ENCODE data around the gene CCDC194.

CCDC194 gene

DNA sequence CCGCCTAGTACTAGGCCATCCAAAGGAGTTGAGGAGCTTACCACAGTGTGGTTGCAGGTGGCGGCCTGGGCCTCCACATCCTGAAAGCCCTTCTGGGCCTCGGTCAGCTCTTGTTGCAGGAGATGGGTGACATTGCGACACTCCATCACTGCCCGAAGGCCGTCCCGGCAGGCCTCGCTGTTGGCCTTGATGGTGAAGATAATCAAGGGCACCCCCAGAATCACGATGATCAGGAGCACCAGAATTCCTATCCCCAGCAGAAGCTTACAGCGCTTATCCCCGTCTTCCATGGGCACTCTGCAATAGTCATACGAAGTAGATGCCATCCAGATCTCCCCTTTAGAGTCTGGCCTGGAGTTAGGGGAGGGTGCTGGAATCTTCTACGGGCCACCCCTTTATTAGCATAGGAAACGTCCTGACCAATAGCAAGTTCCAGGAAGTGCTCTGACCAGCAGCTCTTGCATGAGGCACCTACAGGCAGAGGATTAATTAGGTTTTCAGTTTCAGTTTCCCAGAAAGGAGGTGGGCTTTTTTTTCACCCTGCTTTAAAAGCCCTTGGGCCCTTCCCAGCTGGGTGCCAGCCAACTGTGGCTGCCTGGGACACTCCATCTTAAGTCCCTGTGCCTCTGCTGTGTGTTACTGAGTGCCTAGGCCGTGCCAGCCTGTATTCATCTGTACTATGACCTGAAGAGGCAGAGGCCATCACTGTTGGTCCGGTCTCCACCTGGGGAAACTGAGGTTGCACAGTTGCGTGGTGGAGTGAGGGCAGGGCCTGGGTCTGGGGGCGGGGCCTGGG, 11.5 kb upstream of the CCDC194 start, which contains the start of gene BST2:
TSS of gene BST2 (minus strand) at position 381 of the 796 bp plus-strand sequence. CDS start at position 326, 55 bp downstream.
- peak; percentile 91 for DNase-seq

DNA sequence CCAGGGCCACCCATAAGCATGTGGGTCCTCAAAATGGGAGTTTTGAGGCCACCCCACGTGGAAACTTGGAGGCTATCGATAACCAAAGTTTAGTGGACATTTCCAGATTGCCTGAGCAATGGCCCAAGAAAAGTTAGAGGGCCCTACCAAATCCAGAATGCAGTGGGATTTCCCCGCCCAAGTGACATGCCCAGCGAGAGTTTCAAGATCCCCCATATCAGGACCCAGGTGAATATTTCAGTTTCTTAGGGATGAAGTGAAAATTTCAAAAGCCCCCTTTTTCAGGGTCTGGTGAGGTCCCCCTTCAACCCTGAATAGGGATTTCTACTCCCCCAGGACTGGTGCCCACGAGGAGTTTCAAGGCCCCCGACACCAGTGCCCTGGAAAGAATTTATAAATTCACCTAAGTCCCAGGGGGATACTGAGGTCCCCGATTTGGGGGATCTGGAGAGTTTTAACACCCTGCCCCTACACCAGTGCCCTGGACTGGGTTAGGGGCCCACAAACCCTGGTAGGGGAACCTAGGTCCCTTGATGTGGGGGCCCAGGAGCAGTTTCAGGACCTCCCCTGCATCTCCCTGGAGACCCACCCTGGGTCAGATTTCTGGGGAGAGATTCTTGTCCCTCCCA, 10.7 kb upstream of the CCDC194 start:
- no peak for DNase-seq

DNA sequence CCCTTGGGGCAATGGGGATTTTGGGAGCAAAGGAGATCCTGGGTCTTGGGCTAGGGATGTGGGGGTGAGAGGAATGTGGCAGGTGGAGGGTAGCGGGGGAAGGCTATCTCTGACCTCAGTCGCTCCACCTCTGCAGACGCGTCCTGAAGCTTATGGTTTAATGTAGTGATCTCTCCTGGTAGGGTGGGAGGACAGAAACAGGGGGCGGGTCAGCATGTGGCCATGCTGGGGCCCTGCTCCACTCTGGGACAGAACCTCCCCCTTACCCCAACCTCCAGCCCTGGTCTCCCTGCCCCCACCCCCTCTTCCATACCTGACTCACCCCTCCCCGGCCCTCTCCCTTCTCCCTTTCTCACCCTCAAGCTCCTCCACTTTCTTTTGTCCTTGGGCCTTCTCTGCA, 10.0 kb upstream of the CCDC194 start:
- no peak for DNase-seq

DNA sequence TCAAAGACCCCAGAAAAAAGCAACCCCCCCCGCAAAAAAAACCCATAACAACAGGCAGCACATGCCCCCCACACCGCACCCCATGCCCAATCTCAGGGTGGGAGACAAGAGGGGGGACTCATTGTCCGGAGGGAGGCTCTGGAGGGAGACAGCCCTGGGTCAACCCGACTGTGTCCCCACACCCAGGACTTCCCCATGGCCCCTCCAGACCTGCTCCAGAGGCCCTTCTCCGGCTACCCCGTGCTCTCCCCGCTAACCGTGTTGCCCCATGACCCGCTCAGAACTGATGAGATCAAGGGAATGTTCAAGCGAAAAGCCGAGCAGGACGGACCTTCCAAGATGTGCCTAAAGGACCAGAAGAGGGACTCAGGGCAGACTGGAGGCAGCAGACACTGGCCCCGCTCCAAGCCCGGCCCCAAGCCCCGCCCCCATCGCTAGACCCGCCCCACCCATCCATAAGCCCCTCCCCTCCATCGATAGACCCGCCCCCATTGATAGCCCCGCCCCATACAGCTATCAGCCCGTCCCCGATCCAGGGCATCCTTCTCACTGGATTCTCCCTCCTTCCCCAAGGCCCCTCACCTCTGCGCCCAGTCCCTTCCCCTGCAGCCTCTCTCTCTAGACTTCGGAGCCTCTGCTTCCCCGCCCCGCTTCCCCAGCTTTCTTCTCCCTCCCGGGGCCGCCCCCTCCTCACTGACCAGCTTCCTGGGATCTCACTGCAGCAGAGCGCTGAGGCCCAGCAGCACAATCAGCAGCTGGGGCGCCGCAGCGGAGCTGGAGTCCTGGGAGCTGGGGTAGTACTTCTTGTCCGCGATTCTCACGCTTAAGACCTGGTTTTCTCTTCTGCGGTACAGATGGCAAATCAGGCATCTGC, 9.2 kb upstream of the CCDC194 start:
- DNase-seq = peak; percentile 59

DNA sequence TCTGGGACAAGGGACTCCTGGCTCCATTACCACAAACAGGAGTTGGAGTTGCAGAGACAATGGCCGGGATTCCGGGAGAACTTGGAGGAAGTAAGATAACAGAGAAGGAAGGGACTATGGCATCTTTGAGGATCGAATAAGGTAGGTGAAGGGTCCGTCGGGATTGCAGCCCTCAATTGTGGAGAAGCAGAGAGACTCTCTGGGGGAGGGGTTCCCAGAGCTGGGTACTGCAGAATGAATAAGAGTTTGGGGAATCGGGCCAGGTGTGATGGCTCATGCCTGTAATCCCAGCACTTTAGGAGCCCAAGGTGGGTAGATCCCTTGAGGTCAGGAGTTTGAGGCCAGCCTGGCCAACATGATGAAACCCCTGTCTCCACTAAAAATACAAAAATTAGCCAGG, 7.6 kb upstream of the CCDC194 start:
- DNase-seq = no peak

DNA sequence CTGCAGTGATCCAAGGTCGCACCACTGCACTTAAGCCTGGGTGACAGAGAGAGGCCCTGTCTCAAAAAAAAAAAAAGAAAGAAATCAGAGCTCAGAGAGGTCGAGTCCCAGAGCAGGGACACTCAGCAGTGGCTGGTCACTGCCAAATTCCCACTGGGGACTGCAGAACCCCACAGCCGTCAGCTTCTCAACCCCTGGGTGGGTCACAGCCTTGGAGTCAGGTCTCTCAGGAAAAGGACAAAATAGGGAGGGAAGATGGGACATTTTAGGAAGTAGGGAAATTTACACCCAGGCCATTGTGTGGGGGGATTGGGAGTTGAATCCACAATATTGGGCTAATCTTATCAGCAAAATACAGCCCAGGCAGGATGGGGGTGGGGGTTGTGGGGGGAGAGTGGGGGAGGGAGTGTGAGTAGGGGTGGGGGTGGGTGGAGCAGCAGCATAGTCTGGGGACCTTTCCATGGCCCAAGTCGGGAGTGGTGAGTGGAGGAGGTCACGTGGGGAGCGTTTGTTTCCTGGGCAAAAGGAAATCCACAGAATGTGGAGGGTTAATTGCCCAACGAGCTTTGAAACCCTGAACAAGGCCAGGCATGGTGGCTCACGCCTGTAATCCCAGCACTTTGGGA, 5.0 kb upstream of the CCDC194 start:
- peak; percentile 59 for DNase-seq

DNA sequence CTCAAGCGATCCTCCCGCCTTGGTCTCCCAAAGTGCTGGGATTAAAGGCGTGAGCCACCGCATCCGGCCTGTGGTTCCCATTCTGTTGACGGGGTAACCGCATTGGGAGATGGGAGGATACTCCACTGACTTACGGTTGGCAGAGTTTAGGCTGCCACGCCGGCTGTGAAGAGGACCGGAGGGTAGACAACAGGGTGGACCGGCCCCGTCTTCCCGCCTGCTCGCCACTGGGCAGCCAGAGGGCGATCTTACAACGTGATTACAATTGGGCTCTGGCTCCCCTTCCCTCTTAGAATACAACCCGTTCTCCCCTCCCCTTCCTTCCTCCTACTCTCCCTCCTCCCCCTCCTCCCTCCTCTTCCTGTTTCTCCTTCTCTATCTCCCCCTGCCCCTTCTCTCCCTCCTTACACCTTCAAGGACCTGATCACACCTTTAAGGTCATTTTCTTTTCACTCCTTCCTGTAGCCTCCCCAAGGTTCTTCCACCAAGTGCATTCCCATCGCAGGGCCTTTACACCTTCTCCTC, 957 bp upstream of the CCDC194 start:
- DNase-seq = peak; percentile 90

DNA sequence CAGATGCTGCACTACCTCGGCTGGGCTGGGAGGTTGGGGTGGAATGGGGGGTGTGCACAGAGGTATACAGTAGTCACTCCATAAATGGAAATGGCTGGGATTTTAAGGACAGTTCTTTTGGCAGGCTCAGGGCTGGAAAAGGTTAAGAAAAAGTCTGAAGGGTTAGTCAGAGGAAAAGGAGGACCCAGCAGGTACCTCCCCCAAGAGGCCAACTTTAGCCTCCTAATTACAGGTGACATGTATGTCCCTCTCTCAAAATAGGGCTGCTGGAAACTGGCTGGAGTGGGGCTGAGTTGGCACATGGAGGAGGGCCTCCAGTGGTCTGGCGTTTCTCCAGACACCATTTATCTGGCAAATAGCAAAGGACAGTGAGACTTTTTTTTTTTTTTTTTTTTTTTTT, 994 bp downstream of the CCDC194 start:
- peak; percentile 71 for DNase-seq

DNA sequence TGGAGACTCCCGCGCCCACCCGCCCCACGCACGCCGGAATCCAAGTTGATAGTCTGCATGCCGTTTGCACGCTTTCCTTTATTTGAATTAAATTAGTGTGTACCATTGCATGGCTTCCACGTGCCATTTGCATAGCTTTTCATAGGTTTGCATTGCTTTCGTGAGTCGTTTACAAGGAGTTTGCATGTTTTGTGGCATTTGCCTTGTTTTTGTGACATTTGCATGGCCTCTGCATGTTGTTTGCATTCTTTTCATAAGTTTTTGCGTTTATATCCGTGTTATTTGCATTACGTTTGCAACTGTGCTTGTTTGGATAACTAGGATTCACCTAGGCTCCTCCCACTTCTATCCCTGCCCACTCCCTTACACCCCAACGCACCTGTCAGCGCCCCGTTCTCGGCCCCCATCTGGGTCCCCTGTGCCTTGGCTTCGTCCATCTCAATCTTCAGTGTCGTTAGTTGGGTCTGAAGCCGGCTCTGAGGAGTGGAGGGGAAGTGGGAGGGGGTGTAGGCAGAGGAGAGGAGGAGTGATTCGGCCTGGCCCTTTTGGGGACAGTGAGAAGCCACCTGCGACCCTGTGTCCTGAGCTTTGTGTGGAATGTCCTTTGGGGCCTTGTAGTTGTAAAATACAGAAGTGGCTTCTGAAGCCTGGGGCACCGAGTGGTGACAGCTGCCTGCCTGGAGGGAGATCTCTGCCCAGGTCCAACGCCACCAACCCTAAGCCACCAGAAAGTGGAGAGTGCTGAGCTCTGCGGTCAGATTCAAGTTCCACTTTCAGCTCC, 2.4 kb downstream of the CCDC194 start:
- DNase-seq = peak; percentile 72

DNA sequence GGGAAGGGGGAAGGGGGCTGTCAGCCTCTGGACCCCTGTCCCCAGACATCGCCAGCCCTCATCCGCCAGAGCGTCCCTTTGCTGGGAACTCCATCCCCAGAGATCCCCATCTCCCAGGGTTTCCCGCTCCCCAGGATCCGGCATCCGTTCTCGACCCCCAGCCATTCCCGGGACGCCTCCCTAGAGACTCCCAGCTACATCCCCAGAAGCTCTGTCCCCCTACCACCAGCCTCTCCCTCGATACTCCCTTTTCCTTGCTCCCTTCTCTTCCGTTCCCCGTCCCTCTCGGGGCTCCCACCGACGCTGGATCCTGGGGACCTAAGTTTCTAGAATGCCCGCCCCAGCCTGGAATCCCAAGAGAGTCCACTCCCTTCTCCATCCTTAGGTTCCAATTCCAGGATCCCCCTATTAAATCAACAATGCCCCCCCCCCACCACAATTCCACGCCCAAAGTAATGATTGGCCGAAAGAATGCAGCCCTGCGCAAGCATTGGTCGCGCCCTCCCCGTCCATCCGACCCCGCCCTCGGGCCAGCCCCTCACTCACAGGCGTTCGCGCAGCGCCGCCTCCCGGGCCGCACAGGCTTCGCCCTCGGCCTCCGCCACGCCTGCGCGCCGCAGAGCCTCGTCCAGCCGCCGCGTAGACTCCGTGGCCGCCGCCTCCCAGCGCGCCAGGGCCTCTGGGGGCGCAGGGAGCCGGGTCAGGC, 3.2 kb downstream of the CCDC194 start:
- peak; percentile 97 for DNase-seq

DNA sequence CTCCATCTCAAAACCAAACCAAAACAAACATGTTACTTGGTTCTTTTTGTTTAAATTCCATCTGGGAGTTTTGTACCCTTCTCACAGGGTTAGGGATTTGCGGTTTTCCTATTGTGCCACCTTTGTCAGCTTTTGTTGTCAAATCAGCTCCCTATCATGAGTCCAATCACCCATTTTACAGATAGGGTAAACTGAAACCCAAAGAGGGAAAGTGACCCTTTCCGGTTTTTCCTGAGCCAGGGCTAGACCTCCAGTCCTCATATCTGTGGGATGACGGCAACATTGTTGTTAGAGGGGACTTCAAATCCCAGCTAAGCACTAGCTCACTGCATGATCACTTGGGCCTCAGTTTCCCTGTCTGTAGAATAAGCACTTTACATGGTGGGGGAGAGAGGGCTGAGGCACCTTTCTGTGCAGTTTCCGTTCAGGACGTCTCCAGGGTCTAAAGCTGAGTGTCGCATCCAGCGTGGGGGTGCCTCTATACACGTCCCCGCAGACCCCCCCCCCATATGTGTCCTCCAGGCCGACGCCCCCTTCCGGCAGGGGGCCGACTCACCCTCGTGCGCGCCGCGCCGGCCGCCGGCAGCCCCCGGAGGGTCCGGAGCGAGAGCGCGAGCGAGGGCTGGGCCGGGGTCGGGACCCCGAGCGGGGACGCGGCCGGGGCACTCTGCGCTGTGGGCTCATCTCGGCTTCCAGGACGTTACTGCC, 3.9 kb downstream of the CCDC194 start:
- no peak for DNase-seq

DNA sequence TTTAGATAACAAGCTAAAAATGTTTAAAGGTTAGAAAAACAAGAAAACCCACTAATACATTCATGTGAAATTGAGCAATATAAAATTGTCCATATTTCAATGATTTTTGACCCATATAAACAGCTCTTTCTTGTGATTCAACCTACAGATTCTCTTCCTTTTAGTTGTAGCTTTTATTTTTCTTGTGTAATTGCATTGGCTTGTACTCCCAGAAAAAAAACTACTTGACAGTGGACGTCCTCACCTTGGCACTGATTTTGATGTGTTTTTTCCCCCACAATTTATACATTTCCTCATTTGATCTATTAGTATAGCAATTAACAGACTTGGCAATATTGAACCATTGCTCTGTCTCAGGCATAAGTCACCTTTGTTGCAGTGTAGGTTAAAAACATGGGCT, 4.7 kb downstream of the CCDC194 start:
- no peak for DNase-seq

DNA sequence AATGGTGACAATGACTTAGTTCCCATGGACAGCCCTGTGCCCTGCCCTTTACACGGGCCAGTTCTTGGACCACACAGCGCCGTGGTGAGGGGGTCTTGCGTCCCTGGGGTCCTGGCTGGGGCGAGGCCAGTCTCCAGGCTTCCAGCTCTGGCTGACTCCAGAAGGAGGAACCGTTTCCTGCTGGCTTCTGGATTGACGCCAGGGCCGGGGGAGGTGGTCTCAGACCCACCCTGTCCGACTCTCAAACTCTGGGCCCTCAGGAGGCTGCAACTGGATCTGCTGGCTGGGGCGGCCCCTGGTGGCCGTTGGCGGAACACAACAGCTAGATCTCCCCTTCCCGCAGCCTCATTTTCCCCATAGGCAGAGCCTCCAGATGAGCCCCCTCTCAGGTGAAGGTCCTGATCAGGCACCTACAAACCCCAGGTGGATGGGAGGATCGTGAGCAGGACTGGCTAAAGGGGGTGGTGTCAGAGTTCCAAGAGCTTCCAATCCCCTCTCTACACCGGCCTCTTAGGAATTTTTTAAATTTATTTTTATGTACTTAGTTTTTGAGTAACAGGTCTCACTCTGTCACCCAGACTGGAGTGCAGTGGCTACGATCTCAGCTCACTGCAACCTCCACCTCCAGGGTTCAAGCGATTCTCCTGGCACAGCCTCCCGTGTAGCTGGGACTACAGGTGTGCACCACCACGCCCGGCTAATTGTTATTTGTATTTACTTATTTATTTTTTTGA, 8.0 kb downstream of the CCDC194 start:
- peak; percentile 80 for DNase-seq

DNA sequence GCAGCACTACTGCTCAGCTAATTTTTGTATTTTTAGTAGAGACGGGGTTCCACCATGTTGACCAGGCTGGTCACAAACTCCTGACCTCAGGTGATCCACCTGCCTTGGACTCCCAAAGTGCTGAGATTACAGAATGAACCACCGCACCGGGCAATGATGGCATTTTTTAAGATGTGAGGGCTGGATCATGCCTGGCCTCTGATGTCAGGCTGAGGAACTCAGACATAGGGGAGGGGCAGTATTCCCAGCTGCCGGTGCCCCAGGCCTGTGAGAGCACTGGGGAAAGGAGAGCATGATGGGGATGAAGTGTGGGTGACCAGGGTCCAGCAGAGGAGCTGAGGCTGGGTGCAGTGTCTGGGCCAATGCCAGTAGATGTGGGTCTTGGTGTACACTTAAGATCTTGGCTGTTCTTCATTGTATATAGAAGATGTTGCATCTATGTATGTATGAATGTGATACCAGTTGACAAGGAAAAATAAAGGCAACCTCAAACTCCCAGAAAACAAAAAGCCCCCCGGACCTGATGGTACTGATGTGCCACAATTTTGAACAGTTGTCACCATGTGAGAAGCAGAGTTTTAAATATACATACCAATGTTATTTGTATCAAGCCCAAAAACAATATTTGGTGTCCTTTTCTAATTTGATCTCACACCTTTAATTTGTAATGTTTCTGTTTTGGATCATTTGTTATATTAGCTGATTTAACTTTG, 13.4 kb downstream of the CCDC194 start:
- DNase-seq = no peak

DNA sequence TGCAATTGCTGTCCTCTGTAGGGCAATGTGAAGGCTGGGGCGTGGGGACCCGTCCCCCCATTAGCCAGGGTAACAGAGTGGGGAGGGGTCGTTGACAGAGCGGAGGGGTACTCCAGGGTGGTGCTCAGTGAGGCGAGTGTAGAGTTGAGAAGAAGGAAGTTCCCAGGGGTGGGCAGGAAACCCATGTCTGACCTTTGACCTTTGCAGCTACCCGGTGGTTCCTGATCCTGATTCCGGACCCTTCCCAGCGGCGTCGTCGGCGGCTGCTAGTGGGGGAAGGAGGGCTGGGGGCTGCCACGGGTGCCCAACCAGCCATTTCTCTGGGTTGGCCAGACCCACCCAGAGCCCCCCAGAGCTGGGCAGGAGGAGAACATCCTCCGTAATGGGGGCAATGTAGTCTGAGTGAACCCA, 14.8 kb downstream of the CCDC194 start:
- DNase-seq = no peak

DNA sequence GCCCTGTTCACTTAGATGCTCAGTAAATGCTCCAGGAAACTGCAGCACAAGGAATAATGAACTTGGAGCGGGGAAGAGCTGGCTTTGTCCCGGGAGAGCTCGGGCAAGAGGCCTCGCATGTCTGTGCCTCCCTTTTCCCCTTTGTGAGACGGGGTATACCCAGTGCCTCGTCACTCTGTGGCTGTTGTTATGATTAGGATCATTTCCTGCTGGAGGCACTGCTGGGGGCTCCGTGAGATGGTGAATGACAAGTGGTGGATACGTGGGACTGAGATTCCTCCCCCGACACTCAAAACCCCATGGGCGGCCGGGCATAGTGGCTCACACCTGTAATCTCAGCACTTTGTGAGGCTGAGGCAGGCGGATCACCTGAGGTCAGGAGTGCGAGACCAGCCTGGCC, 15.7 kb downstream of the CCDC194 start:
- DNase-seq = peak; percentile 47

DNA sequence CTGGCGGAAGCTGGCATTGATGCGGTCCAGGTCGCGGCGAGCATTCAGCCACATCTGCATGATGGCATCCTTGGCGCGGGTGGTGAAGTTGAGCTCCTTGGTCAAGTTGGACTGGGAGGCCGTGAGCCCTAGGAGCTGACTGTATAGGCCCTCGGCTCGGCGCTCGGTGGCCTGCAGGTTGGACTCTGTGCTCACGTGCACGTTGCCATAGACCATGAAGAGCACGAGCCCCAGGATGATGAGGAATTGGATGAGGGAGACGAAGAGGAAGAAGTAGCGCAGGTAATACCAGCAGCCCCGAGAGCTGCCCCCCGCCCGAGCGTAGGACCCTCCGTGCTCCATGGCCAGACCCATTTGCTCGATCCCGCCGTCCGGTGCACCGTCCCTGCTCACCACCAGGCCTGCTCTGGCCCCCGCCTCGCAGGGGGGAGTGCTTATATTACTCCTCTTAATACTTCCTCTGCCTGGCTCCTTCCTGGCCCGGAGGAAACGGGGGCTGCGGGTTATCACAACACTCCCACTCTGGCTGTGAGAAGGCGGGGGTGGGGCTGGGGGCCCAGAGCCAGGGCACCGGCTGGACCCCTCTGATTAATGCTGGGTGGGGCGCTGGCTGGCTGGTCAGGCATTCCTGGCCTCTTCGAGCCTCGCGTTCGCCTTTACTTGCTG, 16.9 kb downstream of the CCDC194 start, which contains the start of gene PLVAP:
TSS of gene PLVAP (minus strand) at position 408 of the 666 bp plus-strand sequence. CDS start at position 354, 54 bp downstream.
- peak; percentile 86 for DNase-seq

DNA sequence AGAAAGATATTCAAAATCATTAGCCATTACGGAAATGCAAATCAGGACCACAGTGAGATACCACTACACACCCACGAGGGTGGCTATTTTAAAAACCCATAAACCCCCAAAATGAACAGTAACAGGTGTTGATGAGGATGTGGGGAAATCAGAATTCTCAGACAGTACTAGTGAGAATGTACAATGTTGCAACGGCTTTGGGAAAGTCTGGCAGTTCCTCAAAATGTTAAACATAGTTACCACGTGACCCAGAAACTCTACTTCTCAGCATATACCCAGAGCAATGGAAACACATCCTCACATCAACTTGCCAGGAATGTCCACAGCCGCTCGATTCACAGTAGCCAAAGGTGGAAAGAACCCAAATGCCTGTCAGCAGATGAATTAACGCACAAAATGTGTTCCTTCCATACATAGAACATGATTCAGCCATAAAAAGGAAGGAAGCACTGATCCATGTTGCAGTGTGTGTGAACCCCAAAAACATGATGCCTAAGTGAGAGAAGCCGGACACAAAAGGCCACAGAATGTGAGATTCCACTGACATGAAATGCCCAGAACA, 23.9 kb downstream of the CCDC194 start:
- peak; percentile 74 for DNase-seq
